Lower leg skin (tissue), 4 donors: Measurements from ENCODE around the gene PTHLH. TPM values are rescaled to one million over a fixed set of nuclear protein-coding genes. Genes with fewer than 3 reads are reported as not detected.

ENCODE experiments used
- DNase-seq, 2 donors: peaks; one replicate each; pipeline ENCODE4 v3.0.0-alpha.2; 2019; ENCODE audit warnings: low spot score in 2 of 2
- H3K4me3 ChIP-seq: fragments of 200-600 bp; sonication (generic); 2 replicates; pipeline ENCODE4 v1.5.1; 2017; ENCODE audit warnings: mild to moderate bottlenecking, low read depth; ENCODE audit not compliant: poor library complexity, severe bottlenecking
- CTCF ChIP-seq, 3 donors: fragments of 450-650 bp; IDR thresholded peaks; one replicate each; pipeline ENCODE4 v1.5.1; 2016; ENCODE audit warnings: antibody characterized with exemption in 3 of 3, mild to moderate bottlenecking in 3 of 3, moderate library complexity in 2 of 3
- POLR2A ChIP-seq, 2 donors: fragments of 450-650 bp; IDR thresholded peaks; one replicate each; pipeline ENCODE4 v1.6.1; 2016 to 2017; ENCODE audit warnings: antibody characterized with exemption in 2 of 2, mild to moderate bottlenecking in 1 of 2, moderate library complexity in 1 of 2
- WGBS, 2 donors: methylation state at CpG; one replicate each; pipeline ENCODE4 v1.1.5; 2018; 5-methylcytosine and 5-hydroxymethylcytosine counted together
- intact Hi-C: fragments of 100-400 bp; cut with DNase I; formaldehyde crosslinking; loops from one replicate; pipeline ENCODE4 v1.15.0; 2023; ENCODE audit warnings: low total_unique reads
- total RNA-seq, 4 donors: library from RNA; depleted of rRNA; stranded (reverse); fragments of >200 nt; gene quantifications; one replicate each; pipeline ENCODE4 v1.1.0, GENCODE V29; 2016

PTHLH gene
- total RNA-seq, 4 donors from 2014 or later: 1.4 to 3.0 (median 2.1) TPM

- WGBS, 2 donors: 65 to 66% methylated on average over 3 of the region's 3 CpGs
- TF ChIP-seq CTCF (IDR thresholded peaks at IDR 0.05) (no peak), POLR2A (IDR thresholded peaks at IDR 0.05) (no peak)
- DNase-seq: no peak
- H3K4me3 ChIP-seq: no peak overlapping the region
- intact Hi-C loops: no loop called here
These were observed 36.3 kb downstream of the PTHLH start for GRCh38 chr12:27936196-27936595.

GRCh38 chr12:27934276-27934675 is 38.3 kb downstream of the PTHLH start:
- intact Hi-C loops: no loop called here
- 88 to 94% methylated on average over 1 of the region's 1 CpG for WGBS, 2 donors
- no peak for DNase-seq
- no peak for TF ChIP-seq POLR2A (IDR thresholded peaks at IDR 0.05)
- no peak for TF ChIP-seq CTCF (IDR thresholded peaks at IDR 0.05)
- H3K4me3 ChIP-seq: no peak overlapping the region

- no peak overlapping the region for H3K4me3 ChIP-seq
- intact Hi-C loops: no loop called here
- TF ChIP-seq POLR2A (IDR thresholded peaks at IDR 0.05) (no peak), CTCF (IDR thresholded peaks at IDR 0.05) (no peak)
- 71 to 89% methylated on average over 1 of the region's 1 CpG for WGBS, 2 donors
- DNase-seq: no peak
These were observed 41.1 kb downstream of the PTHLH start for GRCh38 chr12:27931390-27931789.

GRCh38 chr12:27927347-27927746 is 45.2 kb downstream of the PTHLH start:
- no peak overlapping the region for H3K4me3 ChIP-seq
- no peak for TF ChIP-seq POLR2A (IDR thresholded peaks at IDR 0.05)
- TF ChIP-seq CTCF (IDR thresholded peaks at IDR 0.05): no peak
- WGBS, 2 donors: 75 to 85% methylated on average over 2 of the region's 2 CpGs
- intact Hi-C loops: no loop called here
- DNase-seq: no peak

GRCh38 chr12:27924350-27925135 is 48.0 kb downstream of the PTHLH start:
- no peak for DNase-seq
- WGBS, 2 donors: 86 to 87% methylated on average over 2 of the region's 2 CpGs
- intact Hi-C loops: no loop called here
- TF ChIP-seq CTCF (IDR thresholded peaks at IDR 0.05): no peak
- TF ChIP-seq POLR2A (IDR thresholded peaks at IDR 0.05): no peak
- H3K4me3 ChIP-seq: no peak overlapping the region
